Measurements from ENCODE around the gene CBL.
A peak's percentile ranks its signal among the peaks of the same experiment; 100 is the strongest.
"Not testable (repeated sequence)": the region's sequence is repeated elsewhere in the genome, so short reads cannot be mapped to it uniquely, and the experiment has no call there.

Gene CBL

GRCh38 chr11:119185981-119186634, 20.0 kb upstream of the CBL start:
- peak; percentile 72 for DNase-seq

GRCh38 chr11:119187123-119187892, 18.8 kb upstream of the CBL start:
- DNase-seq: no peak

GRCh38 chr11:119188067-119188466, 18.1 kb upstream of the CBL start:
- DNase-seq: no peak

- no peak for DNase-seq
Measured at GRCh38 chr11:119188887-119189286, 17.3 kb upstream of the CBL start.

- DNase-seq: no peak
Measured at GRCh38 chr11:119189393-119189792, 16.7 kb upstream of the CBL start.

- DNase-seq: no peak
Measured at GRCh38 chr11:119190531-119190930, 15.6 kb upstream of the CBL start.

GRCh38 chr11:119191265-119191664, 14.9 kb upstream of the CBL start:
- DNase-seq: not testable (repeated sequence)

GRCh38 chr11:119192111-119192510, 14.0 kb upstream of the CBL start:
- no peak for DNase-seq

GRCh38 chr11:119193001-119193400, 13.1 kb upstream of the CBL start:
- DNase-seq: no peak

GRCh38 chr11:119193626-119194025, 12.5 kb upstream of the CBL start:
- DNase-seq: no peak

GRCh38 chr11:119194811-119195440, 11.2 kb upstream of the CBL start:
- no peak for DNase-seq

GRCh38 chr11:119195680-119196079, 10.5 kb upstream of the CBL start:
- peak; percentile 26 for DNase-seq

- DNase-seq: peak; percentile 94
Measured at GRCh38 chr11:119196833-119197483, 9.2 kb upstream of the CBL start.

GRCh38 chr11:119198925-119199324, 7.2 kb upstream of the CBL start:
- DNase-seq: no peak

- not testable (repeated sequence) for DNase-seq
Measured at GRCh38 chr11:119201236-119201635, 4.9 kb upstream of the CBL start.

- no peak for DNase-seq
Measured at GRCh38 chr11:119202554-119202953, 3.6 kb upstream of the CBL start.

GRCh38 chr11:119204066-119204465, 2.1 kb upstream of the CBL start:
- DNase-seq: no peak

- no peak for DNase-seq
Measured at GRCh38 chr11:119205080-119205479, 1.1 kb upstream of the CBL start.

GRCh38 chr11:119206511-119207414, 624 bp downstream of the CBL start:
- peak; percentile 38 for DNase-seq

GRCh38 chr11:119207415-119207960, 1.3 kb downstream of the CBL start:
- DNase-seq: no peak

GRCh38 chr11:119209186-119209585, 3.0 kb downstream of the CBL start:
- no peak for DNase-seq

GRCh38 chr11:119210050-119210449, 3.9 kb downstream of the CBL start:
- no peak for DNase-seq

All from DMS79 treated with DMSO at 0.1 percent for 48 hours (cell line).